GM18858 (cell line): ENCODE results near the gene ZNF320.
"Not testable (repeated sequence)": the region's sequence is repeated elsewhere in the genome, so short reads cannot be mapped to it uniquely, and the experiment has no call there.

Experiments used
- ATAC-seq: cut with Tn5 transposase; IDR thresholded peaks from one replicate; pipeline ENCODE4 v1.9.1; 2021; ENCODE audit not compliant: unreplicated experiment

Gene ZNF320

DNA sequence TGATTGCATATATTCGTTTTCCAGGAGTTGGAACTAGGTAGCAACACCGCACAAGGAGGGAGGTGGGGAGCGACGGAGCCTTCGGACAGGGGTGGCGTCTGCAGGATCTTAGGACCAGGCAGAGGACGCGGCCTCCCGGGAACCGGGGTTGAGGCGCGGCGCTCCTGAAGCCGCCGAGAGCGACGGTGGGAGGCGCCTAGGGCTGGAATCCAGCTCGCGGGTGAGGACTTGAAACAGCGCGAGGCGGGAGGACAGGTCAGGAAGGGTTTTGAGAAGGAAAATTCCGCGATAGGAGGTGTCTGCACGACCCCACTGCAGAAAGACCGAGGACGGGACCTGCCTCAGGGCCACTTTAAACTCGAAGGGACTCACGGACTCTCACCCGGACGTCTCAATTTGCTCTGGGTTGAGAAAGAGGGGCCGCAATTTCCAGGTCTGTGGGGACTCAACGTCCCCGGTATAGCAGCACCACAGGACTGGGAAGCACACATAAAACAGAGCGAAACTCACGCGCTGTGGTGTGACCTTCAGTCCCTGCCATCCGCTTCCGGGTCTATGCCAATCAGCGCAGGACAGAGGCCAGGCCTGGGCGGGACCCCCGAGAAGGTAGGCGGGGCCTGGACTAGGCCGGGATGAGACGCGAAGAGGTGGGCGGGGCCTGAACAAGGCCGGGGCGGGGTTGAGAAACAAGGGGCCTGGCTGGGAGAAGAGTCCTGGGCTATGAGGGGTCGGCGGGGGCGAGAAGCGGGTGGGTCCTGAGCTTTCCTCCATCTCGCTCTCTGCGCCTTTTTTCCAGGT, at the start of gene ZNF320:
Gene ZNF320, minus strand, starts transcription at position 498 of the 798 bp plus-strand sequence. CDS start 7,380 bp downstream, outside the sequence.
- ATAC-seq = peak; percentile 87

DNA sequence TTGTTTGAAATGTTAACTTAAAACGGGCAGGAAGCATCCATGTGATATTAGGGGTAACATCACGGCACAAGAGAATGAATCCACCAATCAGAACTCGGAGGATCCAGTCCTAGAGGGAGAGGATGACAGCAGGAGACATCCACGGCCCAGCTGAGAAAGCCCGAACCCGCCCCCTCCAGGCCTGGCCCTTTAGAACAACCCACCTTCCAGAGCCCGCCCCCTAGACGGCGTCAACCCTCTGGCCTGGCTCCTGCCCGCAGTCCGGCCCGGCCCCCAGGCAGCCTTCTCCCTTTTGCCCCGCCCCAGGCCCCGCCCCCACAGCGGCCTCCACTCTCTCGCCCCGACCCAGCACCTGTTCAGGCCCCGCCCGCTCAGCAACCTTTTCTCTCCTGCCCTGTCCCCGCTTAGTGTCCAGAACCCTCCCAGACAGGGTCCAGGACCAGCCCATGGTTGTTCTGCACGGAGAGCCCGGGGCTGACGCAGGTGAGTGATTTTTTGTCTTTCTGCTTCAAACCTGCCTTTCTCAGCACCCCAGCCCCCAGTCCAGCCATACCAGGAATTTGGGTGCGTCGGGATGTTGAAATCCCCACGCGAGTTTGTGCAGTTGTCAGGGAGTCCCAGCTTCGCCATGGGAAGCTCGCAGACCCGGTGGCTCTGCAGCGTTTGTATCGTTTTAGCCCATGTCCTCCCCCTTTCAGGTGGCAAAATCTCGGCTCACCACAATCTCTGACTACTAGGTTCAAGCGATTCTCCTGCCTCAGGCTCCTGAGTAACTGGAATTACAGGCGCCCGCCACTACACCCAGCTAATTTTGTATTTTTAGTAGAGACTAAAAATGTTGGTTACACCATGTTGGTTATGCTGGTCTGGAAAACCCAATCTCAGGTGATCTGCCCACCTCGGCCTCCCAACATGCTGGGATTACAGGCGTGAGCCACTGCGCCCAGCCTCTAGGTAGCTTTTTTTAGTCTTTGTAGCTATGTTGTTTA, 49.2 kb upstream of the ZNF320 start:
- no peak for ATAC-seq

DNA sequence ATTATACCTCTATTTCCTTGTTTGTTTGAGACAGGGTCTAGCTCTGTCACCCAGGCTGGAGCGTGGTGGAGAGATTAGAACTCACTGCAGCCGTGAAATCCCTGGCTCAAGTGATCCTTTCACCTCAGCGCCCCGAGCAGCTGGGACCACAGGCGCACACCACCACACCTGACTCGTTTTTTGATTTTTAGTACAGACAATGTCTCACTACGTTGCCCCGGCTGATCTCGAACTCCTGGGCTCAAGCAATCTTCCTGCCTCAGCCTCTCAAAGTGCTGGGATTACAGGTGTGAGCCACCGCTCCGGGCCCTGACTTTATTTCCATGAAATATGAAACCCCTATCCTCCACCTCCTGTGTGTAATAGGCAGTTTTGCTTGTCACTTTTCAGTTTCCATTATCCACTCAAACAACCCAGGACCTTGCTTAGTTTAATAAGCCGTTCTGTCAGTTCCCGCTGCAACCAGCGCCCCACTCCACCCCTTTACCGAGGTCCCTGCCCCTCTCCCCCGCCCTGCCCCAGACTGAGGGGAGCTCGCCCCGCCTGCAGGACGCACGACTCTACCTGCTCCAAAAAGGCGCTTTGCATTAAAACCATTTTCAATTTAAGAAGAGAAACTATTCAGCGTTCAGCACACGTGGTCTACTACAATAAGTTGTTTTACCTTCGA, 48.4 kb upstream of the ZNF320 start:
- ATAC-seq = no peak

DNA sequence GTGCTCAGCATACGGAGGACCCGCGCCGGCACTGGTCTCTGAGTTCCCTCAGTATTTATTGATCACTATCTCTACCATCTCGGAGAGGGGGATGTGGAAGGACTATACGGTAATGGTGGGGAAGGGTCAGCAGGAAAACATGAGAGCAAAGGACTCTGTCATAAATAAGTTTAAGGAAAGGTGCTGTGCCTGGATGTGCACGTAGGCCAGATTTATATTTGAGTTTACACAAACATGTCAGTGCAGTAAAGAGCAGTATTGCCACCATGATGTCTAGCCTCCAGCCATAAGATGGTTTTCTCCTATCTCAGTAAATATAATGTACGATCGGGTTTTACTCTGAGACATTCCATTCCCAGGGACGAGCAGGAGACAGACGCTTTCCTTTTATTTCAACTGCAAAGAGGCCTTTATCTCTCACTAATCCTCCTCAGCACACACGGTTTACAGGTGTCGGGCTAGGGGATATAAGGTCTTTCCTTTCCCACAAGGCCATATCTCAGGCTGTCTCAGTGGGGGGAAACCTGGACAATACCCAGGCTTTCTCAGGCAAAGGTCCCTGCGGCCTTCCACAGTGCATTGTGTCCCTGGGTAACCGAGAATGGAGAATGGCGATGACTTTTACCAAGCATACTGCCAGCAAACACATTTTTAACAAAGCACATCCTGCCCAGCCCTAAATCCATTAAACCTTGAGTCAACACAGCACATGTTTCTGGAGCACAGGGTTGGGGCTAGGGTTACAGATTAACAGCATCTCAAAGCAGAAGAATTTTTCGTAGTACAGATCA, 47.5 kb upstream of the ZNF320 start:
- ATAC-seq = not testable (repeated sequence)

DNA sequence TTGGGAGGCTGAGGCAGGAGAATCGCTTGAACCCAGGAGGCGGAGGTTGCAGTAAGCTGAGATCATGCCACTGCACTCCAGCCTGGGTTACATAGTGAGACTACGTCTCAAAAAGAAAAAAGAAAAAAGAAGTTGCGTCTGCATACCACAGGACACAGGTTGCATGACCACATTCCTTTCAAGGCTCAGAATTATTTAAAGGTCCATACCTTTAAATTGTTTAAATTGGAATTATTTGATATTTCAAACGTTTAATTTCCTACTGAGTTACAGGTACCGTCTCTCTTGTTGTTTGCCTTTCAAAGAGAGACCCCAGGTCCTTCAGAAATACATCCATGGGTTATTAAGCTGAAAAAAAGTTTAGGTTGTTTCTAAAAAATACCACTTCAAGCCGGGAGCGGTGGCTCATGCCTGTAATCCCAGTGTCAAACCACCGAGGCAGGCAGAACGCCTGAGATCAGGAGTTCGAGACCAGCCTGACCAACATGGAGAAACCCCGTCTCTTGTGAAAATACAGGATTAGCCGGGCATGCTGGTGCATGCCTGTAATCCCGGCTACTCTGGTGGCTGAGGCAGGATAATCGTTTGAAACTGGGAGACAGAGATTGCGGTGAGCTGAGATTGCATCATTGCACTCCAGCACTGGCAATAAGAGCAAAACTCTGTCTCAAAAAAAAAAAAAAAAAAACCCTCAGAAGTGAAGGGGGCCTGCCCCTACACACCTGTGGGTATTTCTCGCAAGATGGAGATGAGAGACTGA, 46.6 kb upstream of the ZNF320 start:
- no peak for ATAC-seq

DNA sequence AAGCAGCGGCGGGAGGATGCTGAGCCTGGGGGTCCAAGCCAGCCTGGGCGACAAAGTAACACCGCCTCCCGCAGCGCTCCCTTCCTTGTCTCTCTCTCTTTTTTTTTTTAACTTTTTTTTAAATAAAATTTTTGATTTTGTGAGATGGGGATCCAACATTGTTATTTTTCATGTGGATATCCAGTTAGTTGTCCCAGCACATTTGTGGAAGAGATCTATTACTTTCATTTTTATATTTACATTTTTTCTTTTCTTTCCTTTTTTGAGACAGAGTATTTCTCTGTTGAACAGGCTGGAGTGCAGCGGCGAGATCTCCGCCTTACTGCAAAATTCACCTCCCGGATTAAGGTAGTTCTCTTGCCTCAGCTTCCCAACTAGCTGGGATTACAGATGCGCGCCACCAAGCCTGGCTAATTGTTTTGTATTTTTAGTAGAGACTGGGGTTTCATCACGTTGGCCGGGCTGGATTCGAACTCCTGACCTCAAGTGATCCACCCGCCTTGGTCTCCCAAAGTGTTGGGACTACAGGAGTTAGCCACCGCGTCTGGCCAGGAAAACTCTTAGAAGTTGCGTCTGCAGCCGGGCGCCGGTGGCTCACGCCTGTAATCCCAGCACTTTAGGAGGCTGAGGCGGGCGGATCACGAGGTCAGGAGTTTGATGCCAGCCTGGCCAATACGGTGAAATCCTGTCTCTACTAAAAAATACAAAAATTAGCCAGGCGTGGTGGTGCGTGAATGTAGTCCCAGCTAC, 45.9 kb upstream of the ZNF320 start:
- no peak for ATAC-seq

DNA sequence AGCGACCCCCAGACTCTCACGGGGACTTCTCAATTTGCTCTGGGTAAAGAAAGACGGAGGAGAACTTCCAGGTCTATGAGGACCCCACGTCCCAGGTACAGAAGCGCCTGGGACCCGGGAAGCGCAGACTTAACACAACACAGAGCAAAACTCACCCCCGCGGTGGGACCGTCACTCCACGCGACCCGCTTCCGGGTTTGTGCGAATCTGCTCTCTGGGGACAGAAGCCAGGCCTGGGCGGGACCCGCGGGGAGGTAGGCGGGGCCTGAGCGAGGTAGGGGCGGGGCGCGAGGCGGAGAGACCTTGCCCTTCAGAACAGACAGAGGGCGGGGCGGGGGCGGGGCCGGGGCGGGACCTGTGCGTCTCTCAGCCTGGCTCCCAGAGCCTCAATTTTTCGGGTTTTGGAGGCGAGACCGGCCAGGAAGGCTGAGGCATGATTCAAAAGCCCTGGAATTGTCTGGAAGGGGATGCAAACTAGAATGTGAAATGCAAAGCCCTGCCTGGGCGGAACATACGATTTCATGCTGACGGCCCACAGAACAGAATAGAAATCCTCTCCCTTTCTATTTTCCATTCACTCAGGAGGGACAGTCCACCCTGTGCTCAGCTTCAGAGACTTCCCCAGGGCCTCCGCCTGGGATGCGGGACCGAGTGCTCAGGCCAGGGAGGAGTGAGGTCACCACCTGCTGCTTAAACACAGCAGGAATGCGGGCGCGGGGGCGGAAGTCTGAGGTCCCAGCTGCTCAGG, 45.1 kb upstream of the ZNF320 start:
- no peak for ATAC-seq

DNA sequence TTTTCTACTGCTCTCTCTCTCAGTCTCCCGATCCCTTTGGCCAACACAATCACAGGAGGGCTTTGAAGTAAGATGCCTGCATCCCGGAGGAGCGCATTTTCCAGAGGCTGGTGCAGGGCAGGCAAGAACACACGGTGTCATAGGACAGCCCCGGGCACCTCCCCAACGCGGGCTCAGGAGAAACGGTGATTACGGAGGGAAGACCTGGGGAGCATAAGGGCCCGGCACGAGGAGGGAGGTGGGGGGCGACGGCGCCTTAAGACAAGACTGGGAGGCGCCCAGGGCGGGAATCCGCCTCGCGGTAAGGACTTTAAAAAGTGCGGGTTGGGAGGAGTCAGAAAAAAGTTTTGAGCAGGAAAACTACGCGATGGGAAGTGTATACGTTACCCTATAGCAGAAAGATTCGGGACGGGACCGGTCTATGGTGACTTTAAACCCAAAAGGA, 44.5 kb upstream of the ZNF320 start:
- no peak for ATAC-seq

DNA sequence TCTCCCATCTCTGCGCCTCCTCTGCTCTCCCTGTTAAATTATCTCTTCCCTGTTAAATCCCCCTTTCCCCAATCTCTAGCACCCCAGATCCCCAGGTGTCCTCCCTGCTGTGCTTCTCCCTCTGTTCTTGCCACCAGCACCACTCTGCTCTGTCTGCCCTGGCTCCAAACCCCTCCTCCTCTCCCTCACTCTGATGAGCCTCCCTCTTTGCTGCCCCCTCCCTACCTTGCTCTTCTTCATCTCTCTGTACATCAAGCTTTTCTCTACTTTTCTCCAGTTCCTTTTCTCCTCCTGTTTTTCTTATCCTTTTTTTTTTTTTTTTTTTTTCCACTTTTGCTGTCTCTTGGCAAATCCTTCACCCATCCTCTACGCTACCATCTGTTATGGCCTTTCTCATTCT, 44.1 kb upstream of the ZNF320 start:
- ATAC-seq = not testable (repeated sequence)

DNA sequence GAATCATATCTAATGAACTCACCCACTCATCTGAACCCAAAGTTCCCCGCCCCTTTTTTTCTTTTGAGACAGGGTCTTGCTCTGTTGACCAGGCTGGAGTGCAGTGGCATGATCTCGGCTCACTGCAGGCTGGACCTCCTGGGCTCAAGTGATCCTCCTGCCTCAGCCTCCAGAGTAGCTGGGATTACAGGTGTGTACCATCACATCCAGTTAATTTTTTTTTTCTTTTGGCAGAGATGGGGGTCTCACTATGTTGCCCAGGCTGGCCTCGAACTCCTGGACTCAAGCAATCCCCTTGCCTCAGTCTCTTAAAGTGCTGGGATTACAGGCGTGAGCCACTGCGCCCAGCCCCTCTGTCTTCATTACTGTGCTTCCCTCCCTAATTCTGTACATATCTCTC, 43.5 kb upstream of the ZNF320 start:
- ATAC-seq = not testable (repeated sequence)

DNA sequence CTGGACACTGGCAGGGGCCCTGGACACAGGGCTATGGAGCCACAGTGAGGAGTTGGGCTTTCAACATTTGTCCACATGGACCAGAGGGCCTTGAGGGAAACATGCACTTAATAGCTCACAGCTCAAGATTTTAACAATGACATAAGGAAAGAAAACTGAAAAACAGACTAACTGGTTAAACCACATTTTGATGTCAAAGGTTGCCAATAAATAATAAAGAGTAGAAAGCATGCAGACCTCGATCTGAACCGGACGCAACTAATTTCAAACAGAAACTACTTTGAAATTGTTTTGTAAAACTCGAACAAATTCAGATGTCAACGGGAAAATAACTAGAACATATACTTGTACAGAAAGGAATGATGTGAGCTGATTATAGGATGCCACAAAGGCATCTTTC, 41.3 kb upstream of the ZNF320 start:
- no peak for ATAC-seq

DNA sequence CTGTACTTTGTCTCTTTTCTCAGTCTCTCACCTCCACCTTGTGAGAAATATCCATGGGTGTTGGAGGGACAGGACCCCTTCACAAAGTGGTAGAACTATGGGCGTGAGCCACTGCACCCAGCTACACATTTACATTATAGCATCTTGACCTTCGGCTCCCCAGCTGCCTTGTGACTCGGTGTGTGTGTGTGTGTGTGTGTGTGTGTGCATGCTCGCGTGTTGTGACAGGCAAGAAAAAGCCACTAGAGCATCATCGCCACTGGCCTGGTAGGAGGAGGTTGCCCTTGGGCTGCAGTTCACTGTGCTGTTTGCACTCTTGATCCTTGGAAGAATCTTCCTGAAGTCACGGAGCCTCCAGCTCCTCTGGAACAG, 39.5 kb upstream of the ZNF320 start:
- ATAC-seq = no peak

DNA sequence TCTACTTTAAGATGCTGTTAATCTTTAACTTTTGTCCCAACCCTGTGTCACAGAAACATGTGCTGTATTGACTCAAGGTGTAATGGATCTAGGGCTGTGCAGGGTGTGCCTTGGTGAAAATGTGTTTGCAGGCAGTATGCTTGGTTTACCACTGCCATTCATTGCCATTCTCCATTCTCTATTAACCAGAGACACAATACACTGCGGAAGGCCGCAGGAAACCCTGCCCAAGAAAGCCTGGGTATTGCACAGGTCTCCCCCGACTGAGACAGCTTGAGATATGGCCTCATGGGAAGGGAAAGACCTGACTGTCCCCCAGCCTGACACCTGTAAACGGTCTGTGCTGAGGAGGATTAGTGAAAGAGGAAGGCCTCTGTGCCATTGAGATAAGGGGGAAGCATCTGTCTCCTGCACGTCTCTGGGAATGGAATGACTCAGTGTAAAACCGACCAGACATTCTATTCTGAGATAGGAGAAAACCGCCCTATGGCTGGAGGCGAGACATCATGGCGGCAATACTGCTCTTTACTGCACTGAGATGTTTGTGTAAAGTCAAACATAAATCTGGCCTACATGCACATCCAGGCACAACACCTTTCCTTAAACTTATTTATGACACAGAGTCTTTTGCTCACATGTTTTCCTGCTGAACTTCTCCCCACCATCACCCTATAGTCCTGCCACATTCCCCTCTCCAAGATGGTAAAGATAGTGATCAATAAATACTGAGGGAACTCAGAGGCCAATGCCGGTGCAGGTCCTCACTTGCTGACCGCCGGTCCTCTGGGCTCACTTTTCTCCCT, 38.9 kb upstream of the ZNF320 start:
- ATAC-seq = no peak

DNA sequence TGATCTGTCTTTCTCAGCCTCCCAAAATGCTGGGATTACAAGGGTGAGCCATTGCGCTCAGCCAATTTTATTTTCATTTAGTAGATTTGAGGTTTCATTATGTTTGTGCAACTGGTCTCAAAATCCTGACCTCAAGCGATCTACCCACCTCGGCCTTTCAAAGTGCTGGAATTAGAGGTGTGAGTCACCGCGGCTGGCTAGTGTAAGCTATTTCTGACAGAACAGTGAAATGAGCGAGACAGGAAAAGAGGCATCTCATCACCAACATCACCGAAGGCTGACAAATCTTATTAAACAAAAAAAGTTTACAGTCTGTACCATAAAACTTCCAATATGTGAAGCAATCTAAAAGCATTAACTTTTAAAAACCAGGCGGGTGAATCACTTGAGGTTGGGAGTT, 38.0 kb upstream of the ZNF320 start:
- ATAC-seq = no peak

DNA sequence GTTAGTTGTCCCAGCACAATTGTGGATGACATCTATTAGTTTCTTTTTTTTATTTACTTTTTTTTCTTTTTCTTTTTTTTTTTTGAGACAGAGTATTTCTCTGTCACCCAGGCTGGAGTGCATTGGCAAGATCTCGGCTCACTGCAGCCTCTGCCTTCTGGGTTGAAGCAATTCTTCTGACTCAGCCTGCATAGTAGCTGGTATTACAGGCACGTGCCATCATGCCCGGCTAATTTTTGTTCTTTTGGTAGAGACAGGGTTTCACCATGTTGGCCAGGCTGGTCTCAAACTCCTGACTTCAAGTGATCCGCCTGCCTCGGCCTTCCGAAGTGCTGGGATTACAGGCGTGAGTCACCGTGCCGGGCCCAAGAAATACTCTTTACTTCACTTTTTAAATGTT, 27.2 kb upstream of the ZNF320 start:
- ATAC-seq = not testable (repeated sequence)

DNA sequence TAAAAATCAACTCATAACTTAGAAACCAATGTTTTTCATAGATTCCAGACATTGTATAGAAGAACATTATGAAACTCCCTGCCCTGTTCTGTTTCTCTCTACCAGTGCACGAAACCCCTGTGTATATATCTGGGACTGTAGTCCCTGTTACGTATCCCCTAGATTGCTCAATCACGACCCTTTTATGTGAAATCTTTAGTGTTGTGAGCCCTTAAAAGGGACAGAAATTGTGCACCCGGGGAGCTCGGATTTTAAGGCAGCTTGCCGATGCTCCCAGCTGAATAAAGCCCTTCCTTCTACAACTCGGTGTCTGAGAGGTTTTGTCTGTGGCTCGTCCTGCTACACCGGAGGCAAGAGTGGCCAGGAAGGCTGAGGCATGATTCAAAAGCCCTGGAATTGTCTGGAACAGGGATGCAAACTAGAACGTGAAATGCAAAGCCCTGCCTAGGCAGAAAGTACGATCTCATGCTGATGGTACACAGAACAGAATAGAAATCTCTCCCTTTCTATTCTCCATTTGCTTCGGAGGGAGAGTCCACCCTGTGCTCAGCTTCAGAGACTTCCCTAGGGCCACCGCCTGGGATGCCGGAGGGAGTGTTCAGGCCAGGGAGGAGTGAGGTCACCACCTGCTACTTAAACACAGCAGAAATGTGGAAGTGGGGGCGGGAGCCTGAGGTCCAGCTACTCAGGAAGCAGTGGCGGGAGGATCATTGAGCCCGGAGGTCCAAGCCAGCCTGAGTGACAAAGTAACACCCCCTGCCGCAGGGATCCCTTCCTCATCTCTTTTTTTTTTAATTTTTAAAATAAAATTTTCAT, 26.6 kb upstream of the ZNF320 start:
- no peak for ATAC-seq
